NCI-H226 (cell line): ENCODE results near the gene SLC2A3.
A peak's percentile ranks its signal among the peaks of the same experiment; 100 is the strongest.
"Not testable (repeated sequence)": the region's sequence is repeated elsewhere in the genome, so short reads cannot be mapped to it uniquely, and the experiment has no call there.

ENCODE experiments used
- DNase-seq: peaks from one replicate; pipeline ENCODE4 v3.0.0-alpha.2; 2015

SLC2A3 gene

DNA sequence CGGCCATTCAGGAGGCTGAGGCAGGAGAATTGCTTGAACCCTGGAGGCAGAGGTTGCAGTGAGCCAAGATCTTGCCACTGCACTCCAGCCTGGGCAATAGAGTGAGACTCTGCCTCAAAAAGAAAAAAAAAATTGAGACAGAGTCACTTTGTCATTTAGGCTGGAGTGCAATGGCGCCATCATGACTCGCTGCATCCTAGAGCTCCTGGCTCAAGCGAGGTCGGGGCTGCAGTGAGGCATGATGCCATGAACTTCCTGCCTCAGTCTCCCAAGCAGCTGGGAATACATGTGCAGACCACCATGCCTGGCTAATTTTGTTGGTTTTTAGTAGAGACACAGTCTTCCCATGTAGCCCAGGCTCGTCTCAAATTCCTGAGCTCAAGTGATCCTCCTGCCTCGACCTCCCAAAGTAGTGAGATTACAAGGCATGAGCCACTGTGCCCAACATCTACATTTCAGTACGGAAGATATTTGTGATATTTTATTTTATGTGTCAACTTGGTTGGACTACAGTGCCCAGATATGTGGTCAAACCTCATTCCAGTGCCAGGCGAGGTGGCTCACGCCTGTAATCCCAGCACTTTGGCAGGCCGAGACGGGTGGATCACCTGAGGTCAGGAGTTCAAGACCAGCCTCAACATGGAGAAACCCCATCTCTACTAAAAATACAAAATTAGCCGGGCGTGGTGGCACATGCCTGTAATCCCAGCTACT lies 14.4 kb upstream of the SLC2A3 start:
- not testable (repeated sequence) for DNase-seq

DNA sequence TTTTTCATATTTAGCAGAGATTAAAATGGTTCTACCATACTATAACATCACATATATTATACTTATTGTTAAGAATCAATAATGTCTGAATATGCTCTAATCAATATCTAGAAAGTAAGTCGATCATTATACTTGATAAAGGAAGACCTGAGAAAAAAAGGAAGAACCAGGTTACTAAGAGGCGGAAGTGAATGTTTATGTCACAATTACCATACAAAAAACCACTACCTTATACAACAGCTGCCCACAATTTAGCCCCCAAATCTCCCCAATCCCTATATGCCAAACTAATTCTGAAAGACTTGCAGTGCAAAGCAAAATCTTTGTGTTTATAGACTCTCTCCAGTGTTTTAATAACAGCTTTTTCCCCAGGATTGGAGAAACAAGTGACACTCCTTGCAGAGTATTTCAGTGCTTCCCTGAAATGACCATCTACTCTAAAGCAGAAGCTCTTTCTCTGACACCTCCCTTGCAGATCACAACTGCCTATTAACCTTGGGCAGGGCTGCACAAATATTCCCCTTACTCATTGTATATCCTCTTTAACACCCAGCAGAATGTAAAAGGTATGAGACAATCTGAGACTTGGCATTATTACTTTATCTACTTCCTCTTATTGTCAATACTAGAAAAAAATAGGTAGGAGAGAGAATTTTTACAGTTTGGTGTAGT lies 12.7 kb upstream of the SLC2A3 start:
- DNase-seq: no peak

DNA sequence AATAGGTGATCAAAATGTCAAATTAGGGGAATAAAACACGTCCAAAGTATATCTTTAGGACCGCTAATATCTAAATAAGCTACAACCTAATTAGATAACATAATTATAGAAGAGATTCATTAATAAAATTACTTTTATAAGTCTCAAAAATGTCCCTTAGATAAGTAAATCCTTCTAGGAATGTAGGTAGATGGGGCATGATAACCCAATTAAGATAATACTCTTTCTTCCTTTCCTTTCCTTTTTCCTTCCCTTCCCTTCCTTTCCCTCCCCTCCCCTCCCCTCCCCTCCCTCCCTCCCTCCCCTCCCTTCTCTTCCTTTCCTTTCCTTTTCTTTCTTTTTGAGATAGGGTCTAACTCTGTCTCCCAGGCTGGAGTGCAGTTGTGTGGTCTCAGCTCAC lies 11.0 kb upstream of the SLC2A3 start:
- DNase-seq: no peak

DNA sequence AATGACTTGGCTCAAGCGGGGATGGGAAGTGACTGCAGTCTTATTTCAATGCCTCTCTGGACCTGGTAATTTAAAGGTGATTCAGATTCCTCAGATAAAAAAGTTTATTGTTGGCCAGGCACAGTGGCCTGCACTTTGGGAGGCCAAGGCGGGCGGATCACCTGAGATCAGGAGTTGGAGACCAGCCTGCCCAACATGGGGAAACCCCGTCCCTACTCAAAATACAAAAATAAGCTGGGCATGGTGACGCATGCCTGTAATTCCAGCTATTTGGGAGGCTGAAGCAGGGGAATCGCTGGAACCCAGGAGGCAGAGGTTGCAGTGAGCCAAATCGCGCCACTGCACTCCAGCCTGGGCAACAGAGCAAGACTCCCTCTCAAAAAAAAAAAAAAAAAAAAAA lies 8.8 kb upstream of the SLC2A3 start:
- DNase-seq: not testable (repeated sequence)

DNA sequence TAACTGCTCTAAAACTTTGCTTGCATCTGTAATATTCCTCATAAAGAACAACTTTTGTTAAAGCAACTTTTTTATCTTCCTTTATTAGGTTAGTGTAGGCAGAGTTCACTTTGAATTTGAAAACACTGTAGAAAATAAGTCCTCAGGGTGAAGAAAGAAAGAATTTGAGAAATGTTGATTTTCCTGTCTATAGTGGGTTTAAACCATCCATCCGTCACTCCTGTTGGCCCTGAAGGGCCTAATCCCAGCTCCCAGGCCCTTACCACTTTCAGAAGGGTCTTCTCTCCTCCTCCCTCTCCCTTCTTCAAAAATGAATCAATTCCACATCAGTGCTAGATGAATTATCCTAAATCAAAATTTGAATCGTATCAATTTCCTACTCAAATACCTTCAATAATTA lies 4.9 kb upstream of the SLC2A3 start:
- DNase-seq: no peak

DNA sequence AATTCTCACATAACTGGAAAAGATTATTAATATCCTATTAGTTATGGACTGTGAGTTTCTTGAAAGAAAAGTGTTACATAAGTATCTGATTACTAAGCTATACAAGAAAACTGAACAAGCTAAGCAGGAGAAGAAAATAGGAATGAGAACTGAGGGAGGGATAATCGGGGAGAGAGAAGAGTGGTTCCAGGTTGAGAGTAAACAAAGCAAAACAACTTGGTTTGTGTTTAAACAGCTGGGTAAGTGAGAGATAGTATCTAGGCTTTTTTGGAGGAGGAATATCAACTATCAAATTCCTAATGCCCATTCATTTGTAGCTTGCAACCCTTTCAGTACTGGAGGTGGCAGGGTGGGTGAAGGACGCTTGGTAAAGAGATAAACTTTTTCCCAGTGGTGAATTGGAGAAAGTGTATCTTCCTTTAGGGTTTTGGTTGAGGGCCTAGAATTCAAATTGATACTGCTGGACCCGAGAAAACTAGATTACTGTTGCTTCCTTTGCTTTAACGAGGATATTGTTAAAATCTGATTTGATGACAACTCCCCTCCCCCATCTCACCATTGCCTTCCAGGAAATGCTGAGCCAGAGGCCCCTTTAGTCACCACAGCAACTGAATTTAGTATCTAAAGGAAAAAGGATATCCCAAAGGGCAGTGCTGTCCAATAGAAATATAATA lies 2.0 kb upstream of the SLC2A3 start:
- DNase-seq: no peak

DNA sequence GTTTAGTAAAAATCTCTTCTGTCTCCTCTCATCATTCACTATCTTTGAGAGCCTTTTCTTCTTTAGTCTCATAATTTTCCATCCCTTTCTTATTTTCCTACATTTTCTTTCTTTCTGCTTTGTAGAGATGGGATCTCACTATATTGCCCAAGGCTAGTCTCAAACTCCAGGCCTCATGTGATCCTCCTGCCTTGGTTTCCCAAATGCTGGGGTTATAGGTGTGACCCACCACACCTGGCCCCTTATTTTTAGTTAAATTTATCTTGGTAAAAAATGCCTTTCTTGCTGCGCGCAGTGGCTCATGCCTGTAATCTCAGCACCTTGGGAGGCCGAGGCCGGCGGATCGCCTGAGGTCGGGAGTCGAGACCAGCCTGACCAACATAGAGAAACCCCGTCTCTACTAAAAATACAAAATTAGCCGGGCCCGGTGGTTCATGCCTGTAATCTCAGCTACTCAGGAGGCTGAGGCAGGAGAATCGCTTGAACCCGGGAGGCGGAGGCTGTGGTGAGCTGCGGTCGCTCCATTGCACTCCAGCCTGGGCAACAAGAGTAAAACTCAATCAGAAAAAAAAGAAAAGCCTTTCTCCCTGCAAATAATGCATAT lies 996 bp downstream of the SLC2A3 start:
- no peak for DNase-seq

DNA sequence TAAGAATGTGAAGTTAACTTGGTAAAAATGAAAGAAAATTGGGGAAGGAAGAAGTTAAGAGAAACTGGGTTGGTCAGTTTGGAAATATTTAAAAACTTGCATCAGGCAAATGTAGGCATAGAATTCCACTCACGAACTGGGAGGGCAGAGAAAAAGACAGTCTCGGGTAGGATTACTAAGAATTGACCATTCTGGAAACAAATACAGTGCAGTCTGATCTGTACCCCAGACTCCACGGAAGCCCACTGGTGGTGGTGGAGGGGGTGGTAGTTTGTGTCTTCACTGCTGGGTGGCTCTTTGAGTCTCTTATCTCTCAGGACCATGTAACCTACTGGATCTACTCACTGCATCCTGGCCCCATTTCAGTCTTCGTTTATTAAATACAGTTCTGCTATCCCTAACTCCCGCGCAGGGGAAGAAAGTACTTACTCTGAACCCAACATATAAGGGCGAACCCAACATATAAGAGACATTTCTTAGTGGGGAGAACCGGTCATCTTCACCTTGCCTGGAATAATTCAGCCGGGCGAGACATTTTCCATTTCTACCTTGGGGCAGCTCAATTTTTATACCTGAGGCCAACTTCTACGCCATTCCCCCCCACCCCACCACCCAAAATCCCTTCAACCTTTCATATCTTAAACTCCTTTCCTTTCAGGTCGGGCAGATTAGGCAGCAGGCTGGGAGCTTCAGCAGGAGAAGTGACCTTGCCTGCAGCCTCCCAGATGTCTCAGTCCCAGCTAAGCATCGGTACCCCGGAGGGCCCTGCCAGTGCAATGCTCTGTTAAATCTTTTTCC lies 1.7 kb downstream of the SLC2A3 start:
- DNase-seq: no peak

DNA sequence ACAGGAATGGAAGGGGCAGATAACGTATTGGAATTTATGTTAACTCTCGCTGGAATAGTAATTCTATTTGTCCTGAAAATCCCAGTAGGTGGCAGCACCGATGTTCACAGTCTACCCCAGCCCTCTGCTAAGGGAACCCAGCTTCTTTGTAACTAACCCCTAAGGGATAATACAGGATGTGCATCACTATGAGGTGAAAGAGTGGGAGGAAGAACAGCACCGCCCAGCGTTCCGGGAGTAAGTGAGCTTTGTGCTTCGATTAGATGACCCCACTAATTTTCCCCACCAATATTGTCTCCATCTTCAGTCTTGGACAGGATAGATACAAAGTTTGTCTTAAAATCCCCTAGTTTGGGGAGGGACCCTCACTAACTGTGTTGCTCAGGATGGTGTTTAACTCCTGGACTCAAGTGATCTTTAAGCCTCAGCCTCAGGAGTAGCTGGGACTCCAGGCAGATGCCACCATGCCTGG lies 2.7 kb downstream of the SLC2A3 start:
- peak; percentile 82 for DNase-seq

DNA sequence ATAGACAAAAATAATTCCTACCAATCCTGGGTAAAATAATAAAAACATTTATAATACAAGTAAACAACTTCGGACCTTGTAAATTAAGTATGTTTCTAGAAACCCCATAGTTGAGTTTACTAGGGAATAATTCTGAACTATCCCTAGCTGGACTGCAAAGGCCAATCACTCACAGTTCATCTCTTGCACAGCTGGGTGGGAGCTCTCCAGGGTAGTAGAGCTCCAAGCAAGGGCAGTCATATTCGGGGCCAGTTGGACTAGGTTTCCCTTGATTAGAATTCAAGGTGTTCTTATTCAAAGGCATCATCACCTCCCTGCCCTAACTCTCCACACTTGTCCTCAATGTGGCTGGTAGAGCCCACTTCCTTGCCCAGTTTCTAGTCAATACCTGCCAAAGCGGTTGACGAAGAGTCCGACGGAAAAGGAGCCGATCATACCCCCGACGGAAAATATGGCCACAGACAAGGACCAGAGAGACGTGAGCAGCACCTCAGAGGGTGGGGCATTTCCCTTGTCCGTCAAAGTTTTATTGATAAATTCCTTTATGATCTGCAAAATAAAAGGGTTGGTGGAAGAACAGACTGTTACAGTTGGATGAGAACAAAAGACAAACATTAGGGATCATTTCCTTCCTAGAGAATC lies 3.3 kb downstream of the SLC2A3 start:
- DNase-seq: not testable (repeated sequence)

DNA sequence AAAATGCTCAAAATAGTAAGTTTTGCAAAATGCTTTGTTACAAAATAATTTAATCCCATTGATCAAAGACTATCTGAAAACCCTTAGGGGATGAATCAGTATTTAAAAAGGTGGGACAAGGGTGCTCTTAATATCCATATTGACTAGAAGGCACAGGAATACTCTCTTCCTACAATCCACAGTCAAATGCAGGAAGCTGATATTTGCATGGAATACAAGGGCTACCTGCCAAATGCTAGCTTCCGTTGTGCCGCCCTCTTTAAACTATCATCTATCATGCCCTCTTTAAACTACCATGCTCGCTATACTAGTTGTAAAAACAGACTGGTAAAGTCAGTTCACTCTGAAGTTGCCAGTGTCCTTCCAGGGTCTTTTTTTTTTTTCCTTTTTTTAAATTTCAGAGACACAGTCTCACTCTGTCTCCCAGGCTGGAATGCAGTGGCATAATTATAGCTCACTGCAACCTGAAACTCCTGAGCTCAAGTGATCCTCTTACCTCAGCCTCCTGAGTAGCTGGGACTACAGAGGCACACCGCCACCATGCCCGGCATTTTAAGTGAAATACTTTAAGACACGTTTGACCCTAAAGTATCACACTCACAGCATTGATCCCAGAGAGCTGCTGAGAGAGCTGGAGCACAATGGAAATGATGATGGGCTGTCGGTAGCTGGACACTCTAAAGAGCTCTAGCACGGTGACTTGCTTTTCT lies 6.7 kb downstream of the SLC2A3 start:
- DNase-seq: no peak

DNA sequence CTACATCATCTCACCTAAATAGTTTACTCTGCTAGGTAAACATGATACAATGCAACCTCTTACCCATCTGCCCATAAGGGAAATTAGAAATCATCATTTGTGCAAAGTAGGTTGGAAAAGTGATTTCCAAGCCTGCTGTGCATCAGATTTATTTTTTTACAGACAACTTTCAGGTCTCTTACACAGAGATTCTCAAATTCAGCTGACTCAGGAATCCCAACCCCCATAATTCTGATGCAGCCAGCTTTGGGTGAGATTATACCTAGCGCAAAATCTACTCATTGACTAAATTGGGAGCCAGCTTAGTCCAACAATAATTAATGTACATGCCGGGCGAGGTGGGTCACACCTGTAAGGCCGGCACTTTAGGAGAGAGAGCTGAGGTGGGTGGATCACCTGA lies 8.5 kb downstream of the SLC2A3 start:
- DNase-seq: no peak

DNA sequence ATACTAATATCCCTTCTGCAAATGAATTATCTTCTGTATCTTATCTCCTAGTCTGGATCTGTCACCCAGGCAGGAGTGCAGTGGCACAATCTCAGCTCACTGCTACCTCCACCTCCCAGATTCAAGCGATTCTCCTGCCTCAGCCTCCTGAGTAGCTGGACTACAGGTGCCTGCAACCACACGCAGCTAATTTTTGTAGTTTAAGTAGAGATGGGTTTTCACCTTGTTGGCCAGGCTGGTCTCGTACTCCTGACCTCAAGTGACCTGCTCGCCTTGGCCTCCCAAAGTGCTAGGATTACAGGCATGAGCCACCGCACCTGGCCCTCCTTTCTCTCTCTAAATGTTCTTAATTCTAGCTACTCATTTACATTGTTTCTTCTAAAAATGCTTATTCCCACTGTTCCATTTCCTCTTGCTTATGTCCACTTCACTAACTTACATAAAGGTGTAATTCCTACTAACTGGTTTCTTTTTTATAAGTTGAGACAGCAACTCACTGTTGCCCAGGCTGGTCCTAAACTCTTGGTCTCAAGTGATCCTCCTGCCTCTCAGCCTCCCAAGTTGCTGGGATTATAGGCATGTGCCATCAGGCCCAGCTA lies 9.8 kb downstream of the SLC2A3 start:
- not testable (repeated sequence) for DNase-seq

DNA sequence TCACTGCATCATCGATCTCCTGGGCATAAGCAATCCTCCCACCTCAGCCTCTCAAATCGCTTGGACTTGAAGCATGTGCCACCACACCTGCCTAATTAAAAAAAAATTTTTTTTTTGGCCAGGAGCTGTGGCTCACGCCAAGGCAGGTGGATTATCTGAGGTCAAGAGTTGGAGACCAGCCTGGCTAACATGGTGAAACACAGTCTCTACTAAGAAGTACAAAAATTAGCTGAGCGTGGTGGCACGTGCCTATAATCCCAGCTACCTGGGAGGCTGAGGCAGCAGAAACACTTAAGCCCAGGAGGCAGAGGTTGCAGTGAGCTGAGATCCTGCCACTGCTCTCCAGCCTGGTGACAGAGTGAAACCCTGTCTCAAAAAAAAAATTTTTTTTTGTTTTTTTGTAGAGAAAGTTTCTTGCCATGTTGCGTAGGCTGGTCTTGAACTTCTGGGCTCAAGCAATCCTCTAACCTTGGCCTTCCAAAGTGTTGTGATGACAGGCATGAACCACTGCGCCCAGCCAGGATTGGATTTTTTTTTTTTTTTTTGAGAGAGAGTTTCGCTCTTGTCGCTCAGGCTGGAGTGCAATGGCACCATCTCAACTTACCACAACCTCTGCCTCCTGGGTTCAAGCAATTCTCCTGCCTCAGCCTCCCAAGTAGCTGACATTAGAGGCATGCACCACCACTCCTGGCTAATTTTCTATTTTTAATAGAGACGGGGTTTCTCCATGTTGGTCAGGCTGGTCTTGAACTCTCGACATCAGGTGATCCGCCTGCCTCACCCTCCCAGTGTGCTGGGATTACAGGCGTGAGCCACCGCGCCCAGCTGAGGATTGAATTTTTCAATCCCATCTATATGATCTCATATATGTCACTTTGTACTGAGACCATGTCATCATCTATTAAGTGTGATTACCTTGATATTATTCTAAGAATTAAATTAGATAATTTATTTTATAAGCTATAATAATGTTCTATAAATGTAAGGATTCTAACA lies 12.4 kb downstream of the SLC2A3 start:
- DNase-seq: no peak

DNA sequence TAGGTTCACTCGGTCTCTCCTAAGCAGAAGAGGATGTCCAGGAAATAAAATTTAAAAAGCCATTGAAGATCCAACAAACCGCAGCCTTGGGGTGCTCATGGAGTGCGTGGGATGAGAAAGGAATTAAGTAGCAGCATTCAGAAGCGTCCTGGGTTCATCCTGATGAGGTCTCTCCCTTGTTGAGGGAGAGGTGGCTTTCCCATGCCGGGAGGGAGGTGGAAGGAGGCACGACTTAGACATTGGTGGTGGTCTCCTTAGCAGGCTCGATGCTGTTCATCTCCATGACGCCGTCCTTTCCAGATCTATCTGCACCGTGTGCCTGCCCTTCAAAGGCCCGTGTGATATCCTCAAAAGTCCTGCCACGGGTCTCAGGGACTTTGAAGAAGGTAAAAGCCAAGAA lies 14.8 kb downstream of the SLC2A3 start:
- DNase-seq: not testable (repeated sequence)

DNA sequence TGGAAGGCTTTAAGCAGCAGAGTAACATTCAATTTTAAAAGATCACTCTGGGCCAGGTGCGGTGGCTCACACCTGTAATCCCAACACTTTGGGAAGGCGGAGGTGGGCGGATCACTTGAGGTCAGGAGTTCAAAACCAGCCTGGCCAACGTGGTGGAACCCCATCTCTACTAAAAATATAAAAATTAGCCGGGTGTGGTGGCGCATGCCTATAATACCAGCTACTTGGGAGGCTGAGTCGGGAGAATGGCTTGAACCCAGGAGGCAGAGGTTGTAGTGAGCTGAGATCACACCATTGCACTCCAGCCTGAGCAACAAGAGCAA lies 17.8 kb downstream of the SLC2A3 start:
- DNase-seq: not testable (repeated sequence)

DNA sequence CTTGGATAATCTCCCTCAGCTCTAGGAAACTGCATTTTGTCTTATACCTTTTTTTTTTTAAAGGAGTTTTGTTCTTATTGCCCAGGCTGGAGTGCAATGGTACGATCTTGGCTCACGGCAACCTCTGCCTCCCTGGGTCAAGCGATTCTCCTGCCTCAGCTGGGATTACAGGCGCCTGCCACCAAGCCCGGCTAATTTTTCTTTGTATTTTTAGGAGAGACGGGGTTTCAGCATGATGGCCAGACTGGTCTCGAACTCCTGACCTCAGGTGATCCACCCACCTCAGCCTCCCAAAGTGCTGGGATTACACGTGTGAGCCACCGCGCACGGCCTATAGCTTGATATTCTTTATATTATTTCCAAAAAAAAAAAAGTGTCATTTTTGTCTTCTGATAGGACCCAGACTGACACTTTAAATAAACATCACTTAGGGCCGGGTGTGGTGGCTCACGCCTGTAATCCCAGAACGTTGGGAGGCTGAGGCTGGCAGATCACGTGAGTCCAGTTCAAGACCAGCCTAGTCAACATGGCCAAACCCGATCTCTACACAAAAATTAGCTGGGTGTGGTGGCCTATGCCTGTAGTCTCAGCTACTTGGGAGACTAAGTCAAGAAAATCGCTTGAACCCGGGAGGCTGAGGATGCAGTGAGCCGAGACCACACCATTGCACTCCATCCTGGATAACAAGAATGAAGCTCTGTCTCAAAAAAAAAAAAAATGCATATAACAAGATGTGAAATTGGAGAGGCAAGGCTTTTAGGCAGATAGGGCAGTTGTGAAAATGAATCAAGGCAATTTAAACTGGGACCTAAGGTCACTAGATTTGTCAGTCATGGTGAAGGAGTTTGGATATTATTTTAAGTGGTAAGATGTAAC lies 18.4 kb downstream of the SLC2A3 start:
- no peak for DNase-seq

DNA sequence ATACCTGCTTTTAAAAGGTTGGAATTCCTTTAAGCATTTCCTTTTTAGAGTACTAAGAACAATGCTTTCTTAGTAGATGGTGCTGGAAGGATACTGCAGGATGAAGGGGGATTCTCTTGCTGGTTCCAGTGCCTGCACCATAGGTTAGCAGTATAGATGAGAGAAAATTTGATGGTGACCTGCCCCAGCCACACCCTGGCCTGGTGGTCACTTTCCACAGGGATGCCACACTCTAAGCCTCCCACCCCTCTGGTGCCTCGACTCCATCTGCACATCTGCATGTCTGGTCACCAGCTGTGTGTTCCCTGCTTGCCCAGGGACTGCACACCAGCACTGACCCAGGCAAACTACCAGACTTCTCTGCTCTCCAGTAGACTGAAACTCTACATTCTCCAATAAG lies 19.1 kb downstream of the SLC2A3 start:
- DNase-seq: no peak
